ENCODE data around the gene TTN. TPM values are rescaled to one million over a fixed set of nuclear protein-coding genes. Genes with fewer than 3 reads are reported as not detected.

The TTN gene
- total RNA-seq, 1 experiment from 2014 or later, result 0.13 TPM

DNA sequence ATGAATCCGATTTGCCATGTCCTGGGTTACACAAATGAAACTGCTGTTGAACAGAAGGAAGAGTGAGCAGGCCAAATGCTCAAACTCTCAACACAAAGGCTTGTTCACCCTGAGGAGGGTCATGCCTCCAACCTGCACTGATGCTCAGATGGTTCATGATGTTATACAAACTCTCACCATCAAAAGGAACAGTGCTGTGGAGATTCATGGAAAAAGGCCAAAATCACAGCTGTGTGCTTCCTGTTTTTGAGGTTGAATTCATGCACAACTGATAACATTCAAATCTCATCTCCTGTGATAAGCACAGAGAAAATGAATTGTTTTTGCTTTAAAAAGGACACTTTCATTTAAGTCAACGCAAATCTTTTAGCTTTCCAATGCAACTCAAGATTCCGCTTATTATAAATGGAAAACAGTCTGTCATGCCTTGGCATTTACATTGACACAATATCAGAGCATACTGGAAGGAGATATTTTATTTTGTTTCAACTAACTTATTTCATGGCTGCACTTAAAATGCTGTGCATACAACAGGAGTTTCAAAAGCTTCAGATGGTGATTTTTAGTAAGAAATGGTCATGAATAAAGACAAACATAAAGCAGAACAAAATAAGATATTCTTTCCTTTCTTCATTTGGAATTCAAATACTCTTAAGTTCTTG, 22.2 kb upstream of the TTN start:
- ATAC-seq, result no peak
- no peak for TF ChIP-seq POLR2AphosphoS5 (IDR thresholded peaks at IDR 0.05; ENCODE audit: low read depth, low read length)
- TF ChIP-seq, protein P1, sequence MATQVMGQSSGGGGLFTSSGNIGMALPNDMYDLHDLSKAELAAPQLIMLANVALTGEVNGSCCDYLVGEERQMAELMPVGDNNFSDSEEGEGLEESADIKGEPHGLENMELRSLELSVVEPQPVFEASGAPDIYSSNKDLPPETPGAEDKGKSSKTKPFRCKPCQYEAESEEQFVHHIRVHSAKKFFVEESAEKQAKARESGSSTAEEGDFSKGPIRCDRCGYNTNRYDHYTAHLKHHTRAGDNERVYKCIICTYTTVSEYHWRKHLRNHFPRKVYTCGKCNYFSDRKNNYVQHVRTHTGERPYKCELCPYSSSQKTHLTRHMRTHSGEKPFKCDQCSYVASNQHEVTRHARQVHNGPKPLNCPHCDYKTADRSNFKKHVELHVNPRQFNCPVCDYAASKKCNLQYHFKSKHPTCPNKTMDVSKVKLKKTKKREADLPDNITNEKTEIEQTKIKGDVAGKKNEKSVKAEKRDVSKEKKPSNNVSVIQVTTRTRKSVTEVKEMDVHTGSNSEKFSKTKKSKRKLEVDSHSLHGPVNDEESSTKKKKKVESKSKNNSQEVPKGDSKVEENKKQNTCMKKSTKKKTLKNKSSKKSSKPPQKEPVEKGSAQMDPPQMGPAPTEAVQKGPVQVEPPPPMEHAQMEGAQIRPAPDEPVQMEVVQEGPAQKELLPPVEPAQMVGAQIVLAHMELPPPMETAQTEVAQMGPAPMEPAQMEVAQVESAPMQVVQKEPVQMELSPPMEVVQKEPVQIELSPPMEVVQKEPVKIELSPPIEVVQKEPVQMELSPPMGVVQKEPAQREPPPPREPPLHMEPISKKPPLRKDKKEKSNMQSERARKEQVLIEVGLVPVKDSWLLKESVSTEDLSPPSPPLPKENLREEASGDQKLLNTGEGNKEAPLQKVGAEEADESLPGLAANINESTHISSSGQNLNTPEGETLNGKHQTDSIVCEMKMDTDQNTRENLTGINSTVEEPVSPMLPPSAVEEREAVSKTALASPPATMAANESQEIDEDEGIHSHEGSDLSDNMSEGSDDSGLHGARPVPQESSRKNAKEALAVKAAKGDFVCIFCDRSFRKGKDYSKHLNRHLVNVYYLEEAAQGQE (IDR thresholded peaks at IDR 0.05; ENCODE audit: insufficient read depth in 1 of 2, low read depth in 2 of 2, low read length in 1 of 2), result no peak
- no peak for TF ChIP-seq SIN3A (IDR thresholded peaks at IDR 0.05; ENCODE audit: borderline replicate concordance, insufficient read depth, low read depth, low read length)
- TF ChIP-seq TCF7L2 (IDR thresholded peaks at IDR 0.05; ENCODE audit: low read depth, low read length), result no peak
- no peak for TF ChIP-seq CTCF (IDR thresholded peaks at IDR 0.05)
- in situ Hi-C loops (cut with HindIII; ENCODE audit: low pct_unique_long_range_greater_than_20kb, low sequenced_read_pairs), result no loop called here
- BruUV-seq (replicated peaks), result no TSS peak
- H3K9me3 ChIP-seq (ENCODE audit: control insufficient read depth, insufficient read depth, low read depth, low read length), result no peaks in the 10 kb centered on the region
- H3K4me3 ChIP-seq (ENCODE audit: low read depth in 2 of 2, low read length in 2 of 2), result no peak overlapping the region
- no peaks in the 10 kb centered on the region for H3K36me3 ChIP-seq (ENCODE audit: control insufficient read depth, insufficient read depth, low read length)
- intact Hi-C loops (cut with micrococcal nuclease; ENCODE audit: unreplicated experiment), result no loop called here
- H3K27me3 ChIP-seq (ENCODE audit: control insufficient read depth, insufficient read depth, low read length), result no peaks in the 10 kb centered on the region
- ChIA-PET CTCF (interaction anchor here (0.6 kb wide), 1 partner anchor 161 kb away, joined by 6 read pairs; no protein-coding TSS in a partner anchor), POLR2A (no interaction called here)
- no peaks in the 10 kb centered on the region for H3K4me1 ChIP-seq (ENCODE audit: control insufficient read depth, insufficient read depth, low read length)
- H3K27ac ChIP-seq (ENCODE audit: low read length), result no peak overlapping the region
- no peak for DNase-seq (ENCODE audit: low read depth, low spot score)

DNA sequence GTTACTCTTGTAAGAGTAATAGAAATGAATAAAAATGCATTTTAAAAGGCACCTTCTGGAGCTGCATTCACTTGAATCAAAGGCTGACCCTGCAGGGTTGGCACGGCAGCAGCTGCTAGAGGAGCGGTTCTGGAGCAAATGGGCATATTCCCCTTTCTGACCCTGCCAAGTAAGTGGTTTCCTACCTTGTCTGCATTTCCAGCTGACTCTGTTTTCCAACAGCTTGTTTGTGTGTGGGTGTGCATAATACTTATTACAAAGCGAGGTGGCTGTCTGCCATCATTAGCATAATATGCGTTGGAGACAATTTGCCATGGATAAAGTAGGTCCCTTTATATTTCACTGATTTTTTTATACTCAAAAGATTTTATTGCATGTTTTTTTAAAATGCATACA, 21.3 kb upstream of the TTN start:
- CTCF ChIA-PET, result no interaction called here
- Histone ChIP-seq H3K9me3 (ENCODE audit: control insufficient read depth, insufficient read depth, low read depth, low read length) (no peaks in the 10 kb centered on the region), H3K27me3 (ENCODE audit: control insufficient read depth, insufficient read depth, low read length) (no peaks in the 10 kb centered on the region), H3K4me3 (ENCODE audit: low read depth in 2 of 2, low read length in 2 of 2) (no peak overlapping the region), H3K27ac (ENCODE audit: low read length) (no peak overlapping the region), H3K36me3 (ENCODE audit: control insufficient read depth, insufficient read depth, low read length) (no peaks in the 10 kb centered on the region), H3K4me1 (ENCODE audit: control insufficient read depth, insufficient read depth, low read length) (no peaks in the 10 kb centered on the region)
- in situ Hi-C loops (cut with HindIII; ENCODE audit: low pct_unique_long_range_greater_than_20kb, low sequenced_read_pairs), result no loop called here
- no peak for TF ChIP-seq SIN3A (IDR thresholded peaks at IDR 0.05; ENCODE audit: borderline replicate concordance, insufficient read depth, low read depth, low read length)
- TF ChIP-seq, protein P1 (IDR thresholded peaks at IDR 0.05; ENCODE audit: insufficient read depth in 1 of 2, low read depth in 2 of 2, low read length in 1 of 2), result no peak
- no peak for TF ChIP-seq CTCF (IDR thresholded peaks at IDR 0.05)
- no peak for TF ChIP-seq POLR2AphosphoS5 (IDR thresholded peaks at IDR 0.05; ENCODE audit: low read depth, low read length)
- TF ChIP-seq TCF7L2 (IDR thresholded peaks at IDR 0.05; ENCODE audit: low read depth, low read length), result no peak
- ATAC-seq (no peak), DNase-seq (ENCODE audit: low read depth, low spot score) (no peak)
- no TSS peak for BruUV-seq (replicated peaks)
- POLR2A ChIA-PET, result no interaction called here
- intact Hi-C loops (cut with micrococcal nuclease; ENCODE audit: unreplicated experiment), result no loop called here

All from Panc1 (cell line).